HCT116 (cell line): Measurements from ENCODE around the gene TDP1. TPM values are rescaled to one million over a fixed set of nuclear protein-coding genes. Genes with fewer than 3 reads are reported as not detected.

Experiments used
- ATAC-seq: fragments of 200-7000 bp; cut with Tn5 transposase; 2 replicates; pipeline ENCODE4 v1.9.1; 2020; ENCODE audit warnings: mild to moderate bottlenecking, moderate library complexity
- BruUV-seq: library from RNA; stranded (reverse); fragments of 400-500 nt; replicated peaks from 2 replicates; lab custom pipeline; 2021; lab: Mats Ljungman, UMichigan
- CTCF ChIA-PET: fragments of 300-600 bp; sonication (Branson Sonifier 250); formaldehyde crosslinking; loops from one replicate; lab custom pipeline; 2021; ENCODE audit warnings: antibody characterized with exemption; lab: Charles Lee
- POLR2A ChIA-PET: fragments of 300-600, 350-600 bp; sonication (Branson Sonifier 250); formaldehyde crosslinking; loops from one replicate; lab custom pipeline; 2021; ENCODE audit warnings: antibody characterized with exemption; lab: Charles Lee
- RAD21 ChIA-PET, 2 experiments: fragments of 300-600 bp; sonication (Branson Sonifier 250); formaldehyde crosslinking; loops; one replicate each; lab custom pipeline; 2023; ENCODE audit warnings: low total read pairs in 2 of 2; ENCODE audit not compliant: uncharacterized antibody in 2 of 2, unreplicated experiment in 2 of 2, low non-redundant PET in 1 of 2; lab: Charles Lee
- DNase-seq: peaks from one replicate; pipeline ENCODE4 v3.0.0-alpha.2; 2010; ENCODE audit warnings: low read depth, low spot score
- H2AFZ ChIP-seq: fragments of 200-600 bp; shearing (Covaris generic), sonication (generic); 2 replicates; pipeline ENCODE4 v1.6.1; 2017; ENCODE audit warnings: low read depth, mixed run types, mixed read lengths, antibody characterized with exemption, low read length; ENCODE audit not compliant: poor library complexity, severe bottlenecking
- H3K27ac ChIP-seq: 2 replicates; pipeline ENCODE4 v1.5.1; 2012; ENCODE audit warnings: low read depth, low read length
- H3K27me3 ChIP-seq: fragments of 200-600 bp; sonication (generic); 2 replicates; pipeline ENCODE4 v1.6.1; 2016; ENCODE audit warnings: mixed run types, low read length, mixed read lengths; ENCODE audit not compliant: insufficient read depth
- H3K36me3 ChIP-seq, 2 experiments: fragments of 200-500 bp in 1 of 2; fragments of 200-600 bp in 1 of 2; sonication (Bioruptor generic) in 1 of 2; sonication (generic) in 1 of 2; 2 replicates each; pipeline versions ENCODE4 v1.5.1 to v1.6.1; 2014 to 2016; ENCODE audit warnings: low read length in 2 of 2, inconsistent platforms in 1 of 2, mixed read lengths in 1 of 2, mixed run types in 1 of 2; ENCODE audit not compliant: insufficient read depth in 2 of 2, control insufficient read depth in 1 of 2
- H3K4me1 ChIP-seq, 2 experiments: fragments of 200-600 bp in 1 of 2; sonication (generic) in 1 of 2; 2 replicates each; pipeline versions ENCODE4 v1.5.1 to v1.6.1; 2012 to 2017; ENCODE audit warnings: low read length in 2 of 2, inconsistent platforms in 1 of 2, mild to moderate bottlenecking in 1 of 2, mixed read lengths in 1 of 2, mixed run types in 1 of 2, moderate library complexity in 1 of 2; ENCODE audit not compliant: insufficient read depth in 2 of 2, control insufficient read depth in 1 of 2
- H3K4me2 ChIP-seq: fragments of 200-600 bp; sonication (generic); 2 replicates; pipeline ENCODE4 v1.6.1; 2017; ENCODE audit warnings: mixed run types, low read length, mixed read lengths
- H3K4me3 ChIP-seq, 2 experiments: fragments of 200-600 bp in 1 of 2; sonication (generic) in 1 of 2; replicated peaks in 1 of 2; 2 replicates each; pipeline ENCODE4 v1.5.1; 2011 to 2016; ENCODE audit warnings: low read length in 2 of 2, control low read depth in 1 of 2, low read depth in 1 of 2, mild to moderate bottlenecking in 1 of 2, mixed read lengths in 1 of 2, mixed run types in 1 of 2
- H3K79me2 ChIP-seq: fragments of 200-600 bp; sonication (generic); 2 replicates; pipeline ENCODE4 v1.6.1; 2017; ENCODE audit warnings: mild to moderate bottlenecking, mixed run types, low read length, moderate library complexity, mixed read lengths; ENCODE audit not compliant: insufficient read depth
- H3K9ac ChIP-seq: fragments of 200-600 bp; sonication (generic); 2 replicates; pipeline ENCODE4 v1.6.1; 2016; ENCODE audit warnings: low read length, mixed read lengths
- H3K9me2 ChIP-seq: fragments of 200-600 bp; sonication (generic), shearing (Covaris generic); 2 replicates; pipeline ENCODE4 v1.6.1; 2017; ENCODE audit warnings: mixed run types, mild to moderate bottlenecking, moderate library complexity; ENCODE audit not compliant: insufficient read depth
- H3K9me3 ChIP-seq, 2 experiments: fragments of 200-500 bp in 1 of 2; fragments of 200-600 bp in 1 of 2; sonication (Bioruptor generic) in 1 of 2; sonication (generic) in 1 of 2; 2 replicates each; pipeline ENCODE4 v1.6.1; 2014 to 2017; ENCODE audit warnings: low read length in 2 of 2, mixed read lengths in 2 of 2, inconsistent platforms in 1 of 2, low read depth in 1 of 2, mild to moderate bottlenecking in 1 of 2, mixed run types in 1 of 2, moderate library complexity in 1 of 2; ENCODE audit not compliant: control insufficient read depth in 1 of 2, insufficient read depth in 1 of 2
- H4K20me1 ChIP-seq: fragments of 200-600 bp; sonication (generic), shearing (Covaris generic); 2 replicates; pipeline ENCODE4 v1.6.1; 2017; ENCODE audit warnings: mixed run types, mild to moderate bottlenecking, moderate library complexity; ENCODE audit not compliant: insufficient read depth
- CBX3 ChIP-seq: IDR thresholded peaks from 2 replicates; pipeline ENCODE4 v1.6.1; 2012; ENCODE audit warnings: low read depth
- CEBPB ChIP-seq: IDR thresholded peaks from 2 replicates; pipeline ENCODE4 v1.6.1; 2012; ENCODE audit warnings: low read depth
- CTCF ChIP-seq, 3 experiments: fragments of 200-600 bp in 1 of 3; sonication (generic) in 1 of 3; IDR thresholded peaks in 2 of 3; conservative IDR thresholded peaks in 1 of 3; 2 replicates each; pipeline ENCODE4 v1.5.1; 2012 to 2017; ENCODE audit warnings: low read depth in 2 of 3, low read length in 2 of 3, antibody characterized with exemption in 1 of 3, borderline replicate concordance in 1 of 3, control low read depth in 1 of 3, mild to moderate bottlenecking in 1 of 3, mixed read lengths in 1 of 3, mixed run types in 1 of 3, moderate library complexity in 1 of 3; ENCODE audit not compliant: insufficient read depth in 1 of 3
- FOSL1 ChIP-seq: IDR thresholded peaks from 2 replicates; pipeline ENCODE4 v1.6.1; 2012; ENCODE audit warnings: low read depth
- TCF7L2 ChIP-seq: IDR thresholded peaks from 2 replicates; pipeline ENCODE4 v1.7.0; 2011; ENCODE audit warnings: borderline replicate concordance, inconsistent platforms; ENCODE audit not compliant: insufficient read depth, insufficient read length; ENCODE audit errors: extremely low read depth
- YY1 ChIP-seq: IDR thresholded peaks from 2 replicates; pipeline ENCODE4 v1.6.1; 2011; ENCODE audit warnings: low read length, low read depth, moderate library complexity, mild to moderate bottlenecking; ENCODE audit not compliant: insufficient replicate concordance; ENCODE audit errors: extremely low read depth
- ZNF274 ChIP-seq: fragments of 200-500 bp; sonication (Bioruptor generic); IDR thresholded peaks from 2 replicates; pipeline ENCODE4 v1.6.1; 2014; ENCODE audit warnings: mild to moderate bottlenecking, low read depth, low read length, inconsistent platforms
- intact Hi-C: fragments of 100-400 bp; cut with micrococcal nuclease; formaldehyde crosslinking; loops from 2 replicates; pipeline ENCODE4 v1.10.0; 2022
- total RNA-seq: library from RNA; stranded (reverse); gene quantifications from one replicate; pipeline ENCODE4 v1.2.1, GENCODE V29; 2021; ENCODE audit not compliant: unreplicated experiment

TDP1 gene
- total RNA-seq, 1 experiment from 2014 or later, result 37.1 TPM

GRCh38 chr14:90039253-90040010 lies 83.7 kb downstream of the TDP1 start:
- ChIA-PET POLR2A (no interaction called here), RAD21 (no interaction called here), CTCF (interaction anchor here (0.7 kb wide), 1 partner anchor 26 kb away, joined by 3 read pairs; no protein-coding TSS in a partner anchor)
- no peak overlapping the region for H3K4me2 ChIP-seq
- no peaks in the 10 kb centered on the region for H3K9me3 ChIP-seq
- H3K4me1 ChIP-seq, result no peaks in the 10 kb centered on the region
- peaks cover 0 to 6% of the 10 kb centered on the region in 2 experiments; a peak in 2 of 4 replicates for H3K36me3 ChIP-seq
- intact Hi-C loops, result no loop called here
- H3K27me3 ChIP-seq, result no peaks in the 10 kb centered on the region
- H3K9me2 ChIP-seq, result no peaks in the 10 kb centered on the region
- no TSS peak for BruUV-seq
- H3K27ac ChIP-seq, result no peak overlapping the region
- no peaks in the 10 kb centered on the region for H3K79me2 ChIP-seq
- no peak overlapping the region for H2AFZ ChIP-seq
- H4K20me1 ChIP-seq, result no peaks in the 10 kb centered on the region
- TF ChIP-seq YY1 (no peak), CTCF (IDR thresholded peaks at IDR 0.05 in 2 of 3, conservative IDR thresholded peaks at IDR 0.05 in 1 of 3; ENCODE audit: borderline replicate concordance in 1 of 3, insufficient read depth in 1 of 3, low read depth in 2 of 3, low read length in 2 of 3) (no peak), ZNF274 (no peak), CBX3 (no peak), FOSL1 (no peak), CEBPB (no peak), TCF7L2 (no peak)
- DNase-seq (no peak), ATAC-seq (no peak)
- no peak overlapping the region for H3K4me3 ChIP-seq
- no peak overlapping the region for H3K9ac ChIP-seq
